ENCODE data around the gene GNAT1.

Gene GNAT1

DNA sequence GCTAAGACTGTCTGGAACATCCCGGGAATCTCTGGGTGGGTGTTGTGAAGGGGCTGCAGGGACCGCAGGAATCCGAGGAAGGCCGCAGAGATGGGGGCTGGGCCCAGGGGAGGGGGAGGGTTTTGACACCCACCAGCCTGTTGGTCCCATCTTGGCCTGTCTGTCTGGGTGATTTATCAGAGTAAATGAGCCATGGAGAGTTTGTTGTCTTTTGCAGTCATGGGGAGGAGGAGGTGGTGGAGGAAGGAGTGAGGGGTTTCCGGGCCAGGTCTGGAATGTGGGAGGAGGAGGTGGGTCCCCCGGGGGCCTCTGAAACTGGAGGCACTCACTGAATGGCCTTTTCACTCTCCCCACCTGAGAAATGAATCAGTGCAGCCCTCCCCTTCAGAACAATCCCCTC, 24.8 kb upstream of the GNAT1 start:
- TF ChIP-seq, protein P1, sequence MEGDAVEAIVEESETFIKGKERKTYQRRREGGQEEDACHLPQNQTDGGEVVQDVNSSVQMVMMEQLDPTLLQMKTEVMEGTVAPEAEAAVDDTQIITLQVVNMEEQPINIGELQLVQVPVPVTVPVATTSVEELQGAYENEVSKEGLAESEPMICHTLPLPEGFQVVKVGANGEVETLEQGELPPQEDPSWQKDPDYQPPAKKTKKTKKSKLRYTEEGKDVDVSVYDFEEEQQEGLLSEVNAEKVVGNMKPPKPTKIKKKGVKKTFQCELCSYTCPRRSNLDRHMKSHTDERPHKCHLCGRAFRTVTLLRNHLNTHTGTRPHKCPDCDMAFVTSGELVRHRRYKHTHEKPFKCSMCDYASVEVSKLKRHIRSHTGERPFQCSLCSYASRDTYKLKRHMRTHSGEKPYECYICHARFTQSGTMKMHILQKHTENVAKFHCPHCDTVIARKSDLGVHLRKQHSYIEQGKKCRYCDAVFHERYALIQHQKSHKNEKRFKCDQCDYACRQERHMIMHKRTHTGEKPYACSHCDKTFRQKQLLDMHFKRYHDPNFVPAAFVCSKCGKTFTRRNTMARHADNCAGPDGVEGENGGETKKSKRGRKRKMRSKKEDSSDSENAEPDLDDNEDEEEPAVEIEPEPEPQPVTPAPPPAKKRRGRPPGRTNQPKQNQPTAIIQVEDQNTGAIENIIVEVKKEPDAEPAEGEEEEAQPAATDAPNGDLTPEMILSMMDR (IDR thresholded peaks at IDR 0.05; ENCODE audit: low read depth, low read length, missing control alignments): no peak
- no peak for DNase-seq (ENCODE audit: low read depth)
- in situ Hi-C loops (cut with HindIII; ENCODE audit: low sequenced_read_pairs): no loop called here
- no peak overlapping the region for H3K4me3 ChIP-seq (ENCODE audit: low read depth, low read length)

- TF ChIP-seq, protein P1 (IDR thresholded peaks at IDR 0.05; ENCODE audit: low read depth, low read length, missing control alignments): no peak
- in situ Hi-C loops (cut with HindIII; ENCODE audit: low sequenced_read_pairs): no loop called here
- H3K4me3 ChIP-seq (ENCODE audit: low read depth, low read length): no peak overlapping the region
- no peak for DNase-seq (ENCODE audit: low read depth)
These were observed 24.2 kb upstream of the GNAT1 start for GRCh38 chr3:50167069-50167840.

DNA sequence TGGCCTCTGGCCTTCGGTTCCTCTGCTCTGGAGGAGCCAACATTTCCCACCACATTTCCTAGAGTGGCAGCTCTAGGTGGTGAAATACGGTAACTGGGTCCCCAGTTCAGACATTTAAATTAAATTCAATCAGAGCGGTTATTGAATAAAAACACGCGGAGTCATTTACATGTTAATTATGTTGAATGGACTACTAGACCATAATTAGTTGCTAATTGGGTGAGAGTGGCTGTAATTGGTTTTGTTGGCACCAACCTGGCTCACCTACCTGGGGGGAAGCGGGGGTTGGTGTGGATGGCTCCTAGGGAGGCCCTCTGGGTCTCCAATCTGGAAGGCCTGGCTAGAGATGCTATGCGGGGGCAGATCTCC, 23.6 kb upstream of the GNAT1 start:
- TF ChIP-seq, protein P1 (IDR thresholded peaks at IDR 0.05; ENCODE audit: low read depth, low read length, missing control alignments): no peak
- DNase-seq (ENCODE audit: low read depth): no peak
- in situ Hi-C loops (cut with HindIII; ENCODE audit: low sequenced_read_pairs): no loop called here
- H3K4me3 ChIP-seq (ENCODE audit: low read depth, low read length): no peak overlapping the region

DNA sequence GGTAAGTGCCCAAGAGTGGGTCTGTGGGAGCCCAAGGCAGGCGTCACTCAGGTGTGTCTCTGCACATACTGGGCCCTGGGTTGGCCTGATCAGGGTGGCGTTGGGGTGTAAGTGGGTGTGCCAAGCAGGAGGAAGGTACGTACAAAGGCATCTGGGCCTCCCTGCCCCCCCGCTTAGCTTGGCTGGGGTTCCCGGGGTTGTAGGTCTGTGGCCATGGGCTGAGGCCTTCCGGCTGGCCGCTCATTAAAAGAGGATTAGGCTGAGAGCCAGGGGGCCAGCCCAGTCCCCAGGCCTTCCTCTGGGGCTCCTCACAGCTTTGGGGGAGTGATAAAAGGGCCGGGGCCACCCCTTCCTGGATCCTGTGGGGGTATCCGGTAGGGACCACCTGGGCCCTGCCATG, 23.0 kb upstream of the GNAT1 start:
- no peak overlapping the region for H3K4me3 ChIP-seq (ENCODE audit: low read depth, low read length)
- TF ChIP-seq, protein P1 (IDR thresholded peaks at IDR 0.05; ENCODE audit: low read depth, low read length, missing control alignments): no peak
- DNase-seq (ENCODE audit: low read depth): no peak
- in situ Hi-C loops (cut with HindIII; ENCODE audit: low sequenced_read_pairs): no loop called here

DNA sequence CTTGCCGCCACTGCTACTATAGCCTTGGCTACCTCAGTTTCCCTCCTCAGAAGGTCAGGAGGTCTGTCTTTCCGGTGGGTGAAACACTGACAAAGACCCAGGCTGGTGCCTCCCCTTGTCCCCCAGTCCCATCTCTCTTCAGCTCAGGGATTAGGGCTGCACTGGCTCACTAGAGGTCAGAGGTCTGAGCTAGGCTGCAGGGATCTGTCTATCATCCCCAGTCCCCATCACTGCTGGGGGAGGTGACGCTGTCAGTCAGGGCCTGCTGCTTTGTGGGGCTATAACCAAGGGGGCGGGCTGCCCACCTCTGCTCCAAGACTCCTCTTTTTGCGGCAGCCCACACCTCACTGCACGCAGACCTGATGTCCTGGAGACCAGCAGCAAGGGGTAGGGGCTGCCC, 22.6 kb upstream of the GNAT1 start:
- TF ChIP-seq, protein P1 (IDR thresholded peaks at IDR 0.05; ENCODE audit: low read depth, low read length, missing control alignments): no peak
- in situ Hi-C loops (cut with HindIII; ENCODE audit: low sequenced_read_pairs): no loop called here
- H3K4me3 ChIP-seq (ENCODE audit: low read depth, low read length): no peak overlapping the region
- DNase-seq (ENCODE audit: low read depth): no peak

GRCh38 chr3:50169232-50169832, 22.1 kb upstream of the GNAT1 start:
- TF ChIP-seq, protein P1 (IDR thresholded peaks at IDR 0.05; ENCODE audit: low read depth, low read length, missing control alignments): no peak
- no peak overlapping the region for H3K4me3 ChIP-seq (ENCODE audit: low read depth, low read length)
- DNase-seq (ENCODE audit: low read depth): no peak
- in situ Hi-C loops (cut with HindIII; ENCODE audit: low sequenced_read_pairs): no loop called here
